Transverse colon (tissue), 4 donors: ENCODE data around the gene RNF11.

Experiments
- POLR2A ChIP-seq: fragments of 450-650 bp; IDR thresholded peaks from one replicate; pipeline ENCODE4 v1.6.1; 2016; ENCODE audit warnings: antibody characterized with exemption, mild to moderate bottlenecking, moderate library complexity
- POLR2AphosphoS5 ChIP-seq, 3 donors: sonication (generic); formaldehyde crosslinking; IDR thresholded peaks; one replicate each; pipeline ENCODE4 v1.6.1; 2016; ENCODE audit warnings: antibody characterized with exemption in 3 of 3
- TF ChIP-seq, protein P1 (sequence below), 5 experiments: fragments of 200-600 bp in 3 of 5; fragments of 450-650 bp in 2 of 5; sonication (generic) in 3 of 5; IDR thresholded peaks; 1 replicate in 2 of 5; 2 replicates in 3 of 5; pipeline ENCODE4 v1.5.1; 2016 to 2017; ENCODE audit warnings: antibody characterized with exemption in 5 of 5, inconsistent platforms in 3 of 5, mild to moderate bottlenecking in 2 of 5, moderate library complexity in 1 of 5

GRCh38 chr1:51316113-51316845 is 80.2 kb downstream of the RNF11 start:
- TF ChIP-seq POLR2AphosphoS5 (IDR thresholded peaks at IDR 0.05): no peak
- TF ChIP-seq, protein P1, sequence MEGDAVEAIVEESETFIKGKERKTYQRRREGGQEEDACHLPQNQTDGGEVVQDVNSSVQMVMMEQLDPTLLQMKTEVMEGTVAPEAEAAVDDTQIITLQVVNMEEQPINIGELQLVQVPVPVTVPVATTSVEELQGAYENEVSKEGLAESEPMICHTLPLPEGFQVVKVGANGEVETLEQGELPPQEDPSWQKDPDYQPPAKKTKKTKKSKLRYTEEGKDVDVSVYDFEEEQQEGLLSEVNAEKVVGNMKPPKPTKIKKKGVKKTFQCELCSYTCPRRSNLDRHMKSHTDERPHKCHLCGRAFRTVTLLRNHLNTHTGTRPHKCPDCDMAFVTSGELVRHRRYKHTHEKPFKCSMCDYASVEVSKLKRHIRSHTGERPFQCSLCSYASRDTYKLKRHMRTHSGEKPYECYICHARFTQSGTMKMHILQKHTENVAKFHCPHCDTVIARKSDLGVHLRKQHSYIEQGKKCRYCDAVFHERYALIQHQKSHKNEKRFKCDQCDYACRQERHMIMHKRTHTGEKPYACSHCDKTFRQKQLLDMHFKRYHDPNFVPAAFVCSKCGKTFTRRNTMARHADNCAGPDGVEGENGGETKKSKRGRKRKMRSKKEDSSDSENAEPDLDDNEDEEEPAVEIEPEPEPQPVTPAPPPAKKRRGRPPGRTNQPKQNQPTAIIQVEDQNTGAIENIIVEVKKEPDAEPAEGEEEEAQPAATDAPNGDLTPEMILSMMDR (IDR thresholded peaks at IDR 0.05): no peak
- TF ChIP-seq POLR2A: no peak
